ENCODE results near the gene POU6F2.

DNA sequence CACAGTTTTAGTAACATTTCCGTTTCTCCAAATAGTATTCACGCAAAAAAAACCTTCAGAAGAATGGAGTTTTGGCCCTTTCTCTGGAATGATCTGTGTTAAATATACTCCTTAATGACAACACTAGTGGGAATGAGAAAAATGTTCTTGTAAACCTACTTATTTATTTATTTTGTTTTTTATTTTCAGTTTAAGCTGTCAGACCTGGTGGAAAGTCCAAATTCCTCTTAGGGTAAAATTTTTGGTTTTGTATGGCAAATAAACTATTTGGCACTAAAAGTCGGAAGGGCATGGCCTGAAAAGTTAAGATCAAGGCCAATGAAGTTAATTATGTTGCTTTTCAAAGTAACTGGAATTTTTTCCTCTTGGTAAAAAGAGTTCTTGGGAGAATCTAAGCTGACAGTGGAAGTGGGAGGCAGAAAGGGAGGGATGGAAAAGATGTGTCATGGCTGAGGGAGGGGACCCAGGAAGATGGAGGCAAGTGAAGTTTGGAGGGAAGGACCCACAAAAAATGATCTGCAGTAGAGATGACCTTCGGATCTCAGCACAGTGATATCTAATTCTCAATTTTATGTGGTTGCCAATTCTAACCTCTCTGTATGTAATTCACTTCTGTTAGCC lies 35.2 kb upstream of the POU6F2 start:
- TF ChIP-seq, protein P1, sequence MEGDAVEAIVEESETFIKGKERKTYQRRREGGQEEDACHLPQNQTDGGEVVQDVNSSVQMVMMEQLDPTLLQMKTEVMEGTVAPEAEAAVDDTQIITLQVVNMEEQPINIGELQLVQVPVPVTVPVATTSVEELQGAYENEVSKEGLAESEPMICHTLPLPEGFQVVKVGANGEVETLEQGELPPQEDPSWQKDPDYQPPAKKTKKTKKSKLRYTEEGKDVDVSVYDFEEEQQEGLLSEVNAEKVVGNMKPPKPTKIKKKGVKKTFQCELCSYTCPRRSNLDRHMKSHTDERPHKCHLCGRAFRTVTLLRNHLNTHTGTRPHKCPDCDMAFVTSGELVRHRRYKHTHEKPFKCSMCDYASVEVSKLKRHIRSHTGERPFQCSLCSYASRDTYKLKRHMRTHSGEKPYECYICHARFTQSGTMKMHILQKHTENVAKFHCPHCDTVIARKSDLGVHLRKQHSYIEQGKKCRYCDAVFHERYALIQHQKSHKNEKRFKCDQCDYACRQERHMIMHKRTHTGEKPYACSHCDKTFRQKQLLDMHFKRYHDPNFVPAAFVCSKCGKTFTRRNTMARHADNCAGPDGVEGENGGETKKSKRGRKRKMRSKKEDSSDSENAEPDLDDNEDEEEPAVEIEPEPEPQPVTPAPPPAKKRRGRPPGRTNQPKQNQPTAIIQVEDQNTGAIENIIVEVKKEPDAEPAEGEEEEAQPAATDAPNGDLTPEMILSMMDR (tag by site-specific recombination; IDR thresholded peaks at IDR 0.05): no peak
- TF ChIP-seq ZNF529 (tag by site-specific recombination; IDR thresholded peaks at IDR 0.05; ENCODE audit: insufficient replicate concordance) (no peak), ZNF16 (tag by site-specific recombination; IDR thresholded peaks at IDR 0.05; ENCODE audit: low read depth) (no peak), ZNF548 (tag by site-specific recombination; IDR thresholded peaks at IDR 0.05) (no peak), ZBTB20 (tag by site-specific recombination; IDR thresholded peaks at IDR 0.05) (no peak), GLI4 (tag by site-specific recombination; IDR thresholded peaks at IDR 0.05) (no peak), TCF7L2 (IDR thresholded peaks at IDR 0.05; ENCODE audit: borderline replicate concordance, low read depth, low read length) (no peak), ZNF391 (tag by site-specific recombination; IDR thresholded peaks at IDR 0.05; ENCODE audit: borderline replicate concordance, low read depth) (no peak), YY1 (tag by site-specific recombination; IDR thresholded peaks at IDR 0.05) (no peak), ZNF423 (tag by site-specific recombination; IDR thresholded peaks at IDR 0.05) (no peak), ZNF324 (tag by site-specific recombination; IDR thresholded peaks at IDR 0.05) (no peak)
- TF ChIP-seq, protein P2, sequence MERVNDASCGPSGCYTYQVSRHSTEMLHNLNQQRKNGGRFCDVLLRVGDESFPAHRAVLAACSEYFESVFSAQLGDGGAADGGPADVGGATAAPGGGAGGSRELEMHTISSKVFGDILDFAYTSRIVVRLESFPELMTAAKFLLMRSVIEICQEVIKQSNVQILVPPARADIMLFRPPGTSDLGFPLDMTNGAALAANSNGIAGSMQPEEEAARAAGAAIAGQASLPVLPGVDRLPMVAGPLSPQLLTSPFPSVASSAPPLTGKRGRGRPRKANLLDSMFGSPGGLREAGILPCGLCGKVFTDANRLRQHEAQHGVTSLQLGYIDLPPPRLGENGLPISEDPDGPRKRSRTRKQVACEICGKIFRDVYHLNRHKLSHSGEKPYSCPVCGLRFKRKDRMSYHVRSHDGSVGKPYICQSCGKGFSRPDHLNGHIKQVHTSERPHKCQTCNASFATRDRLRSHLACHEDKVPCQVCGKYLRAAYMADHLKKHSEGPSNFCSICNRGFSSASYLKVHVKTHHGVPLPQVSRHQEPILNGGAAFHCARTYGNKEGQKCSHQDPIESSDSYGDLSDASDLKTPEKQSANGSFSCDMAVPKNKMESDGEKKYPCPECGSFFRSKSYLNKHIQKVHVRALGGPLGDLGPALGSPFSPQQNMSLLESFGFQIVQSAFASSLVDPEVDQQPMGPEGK (tag by site-specific recombination; IDR thresholded peaks at IDR 0.05): no peak
- TF ChIP-seq, protein P3, sequence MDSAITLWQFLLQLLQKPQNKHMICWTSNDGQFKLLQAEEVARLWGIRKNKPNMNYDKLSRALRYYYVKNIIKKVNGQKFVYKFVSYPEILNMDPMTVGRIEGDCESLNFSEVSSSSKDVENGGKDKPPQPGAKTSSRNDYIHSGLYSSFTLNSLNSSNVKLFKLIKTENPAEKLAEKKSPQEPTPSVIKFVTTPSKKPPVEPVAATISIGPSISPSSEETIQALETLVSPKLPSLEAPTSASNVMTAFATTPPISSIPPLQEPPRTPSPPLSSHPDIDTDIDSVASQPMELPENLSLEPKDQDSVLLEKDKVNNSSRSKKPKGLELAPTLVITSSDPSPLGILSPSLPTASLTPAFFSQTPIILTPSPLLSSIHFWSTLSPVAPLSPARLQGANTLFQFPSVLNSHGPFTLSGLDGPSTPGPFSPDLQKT (IDR thresholded peaks at IDR 0.05; ENCODE audit: borderline replicate concordance, low read depth, low read length): no peak

All from HEK293 (cell line).